Activated naive CD8-positive, alpha-beta T cell treated with anti-CD3 and anti-CD28 coated beads, Interleukin-2, amount 50 U/mL, for 24 hours (primary cell): ENCODE results near the gene KLRD1.
"Not testable (repeated sequence)": the region's sequence is repeated elsewhere in the genome, so short reads cannot be mapped to it uniquely, and the experiment has no call there.

Experiments
- ATAC-seq: fragments of 150-1000 bp; cut with Tn5 transposase; one replicate; pipeline ENCODE4 v1.10.0; 2021
- DNase-seq: peaks from one replicate; pipeline ENCODE4 v3.0.0; 2021
- H3K27ac Mint-ChIP-seq: one replicate; pipeline ENCODE4 v1.8.0; 2021; ENCODE audit warnings: mild to moderate bottlenecking, mixed read lengths
- H3K27me3 Mint-ChIP-seq: one replicate; pipeline ENCODE4 v1.8.0; 2021; ENCODE audit warnings: mixed read lengths
- H3K36me3 Mint-ChIP-seq: one replicate; pipeline ENCODE4 v1.8.0; 2021; ENCODE audit warnings: low read depth, mixed read lengths
- H3K4me1 Mint-ChIP-seq: one replicate; pipeline ENCODE4 v1.8.0; 2021; ENCODE audit warnings: mixed read lengths
- H3K4me3 Mint-ChIP-seq: one replicate; pipeline ENCODE4 v1.8.0; 2021; ENCODE audit warnings: mild to moderate bottlenecking, moderate library complexity, mixed read lengths
- H3K9me3 Mint-ChIP-seq: one replicate; pipeline ENCODE4 v1.8.0; 2021; ENCODE audit warnings: mixed read lengths

The KLRD1 gene

GRCh38 chr12:10305411-10305810 is 2.3 kb upstream of the KLRD1 start:
- Mint-ChIP-seq H3K9me3 (peaks cover 13% of the 10 kb centered on the region), H3K36me3 (peaks cover 23% of the 10 kb centered on the region), H3K27me3 (peaks cover 2% of the 10 kb centered on the region), H3K4me1 (peaks cover 70% of the 10 kb centered on the region), H3K4me3 (peak overlapping the region; percentile 61), H3K27ac (peak overlapping the region; percentile 86)
- ATAC-seq (no peak), DNase-seq (no peak)

GRCh38 chr12:10310926-10311720 is 3.5 kb downstream of the KLRD1 start:
- DNase-seq (no peak), ATAC-seq (no peak)
- H3K27me3 Mint-ChIP-seq: no peaks in the 10 kb centered on the region
- H3K36me3 Mint-ChIP-seq: peaks cover 8% of the 10 kb centered on the region
- no peaks in the 10 kb centered on the region for H3K9me3 Mint-ChIP-seq
- peaks cover 21% of the 10 kb centered on the region for H3K4me1 Mint-ChIP-seq
- H3K27ac Mint-ChIP-seq: no peak overlapping the region
- peak overlapping the region; percentile 43 for H3K4me3 Mint-ChIP-seq

GRCh38 chr12:10319388-10319787 is 11.7 kb downstream of the KLRD1 start:
- Mint-ChIP-seq H3K4me1 (peaks cover 58% of the 10 kb centered on the region), H3K27me3 (no peaks in the 10 kb centered on the region), H3K36me3 (peaks cover 34% of the 10 kb centered on the region), H3K9me3 (peaks cover 26% of the 10 kb centered on the region), H3K27ac (peak overlapping the region; percentile 90), H3K4me3 (peak overlapping the region; percentile 34)
- peak; percentile 65 for ATAC-seq
- no peak for DNase-seq

GRCh38 chr12:10320643-10321042 is 13.0 kb downstream of the KLRD1 start:
- H3K36me3 Mint-ChIP-seq: peaks cover 38% of the 10 kb centered on the region
- H3K4me3 Mint-ChIP-seq: peak overlapping the region; percentile 25
- peak; percentile 91 for ATAC-seq
- no peak for DNase-seq
- H3K4me1 Mint-ChIP-seq: peaks cover 58% of the 10 kb centered on the region
- peak overlapping the region; percentile 90 for H3K27ac Mint-ChIP-seq
- H3K27me3 Mint-ChIP-seq: no peaks in the 10 kb centered on the region
- H3K9me3 Mint-ChIP-seq: peaks cover 26% of the 10 kb centered on the region

GRCh38 chr12:10328691-10329090 is 21.0 kb downstream of the KLRD1 start:
- not testable (repeated sequence) for DNase-seq, ATAC-seq, H3K27me3 Mint-ChIP-seq, H3K4me3 Mint-ChIP-seq
- peak overlapping the region; percentile 55 for H3K27ac Mint-ChIP-seq
- H3K4me1 Mint-ChIP-seq: peaks cover 32% of the 10 kb centered on the region
- H3K36me3 Mint-ChIP-seq: peaks cover 35% of the 10 kb centered on the region
- peaks cover 27% of the 10 kb centered on the region for H3K9me3 Mint-ChIP-seq

- no peak overlapping the region for H3K4me3 Mint-ChIP-seq
- peaks cover 28% of the 10 kb centered on the region for H3K4me1 Mint-ChIP-seq
- DNase-seq (no peak), ATAC-seq (peak; percentile 95)
- H3K36me3 Mint-ChIP-seq: peaks cover 26% of the 10 kb centered on the region
- H3K9me3 Mint-ChIP-seq: peaks cover 25% of the 10 kb centered on the region
- peak overlapping the region; percentile 32 for H3K27ac Mint-ChIP-seq
- H3K27me3 Mint-ChIP-seq: no peaks in the 10 kb centered on the region
Observed at GRCh38 chr12:10331642-10332239, 24.1 kb downstream of the KLRD1 start.

- peaks cover 11% of the 10 kb centered on the region for H3K4me1 Mint-ChIP-seq
- not testable (repeated sequence) for H3K27me3 Mint-ChIP-seq, ATAC-seq, H3K4me3 Mint-ChIP-seq, H3K27ac Mint-ChIP-seq, DNase-seq, H3K36me3 Mint-ChIP-seq, H3K9me3 Mint-ChIP-seq
Observed at GRCh38 chr12:10336196-10336595, 28.5 kb downstream of the KLRD1 start.

GRCh38 chr12:10338470-10338869 is 30.8 kb downstream of the KLRD1 start:
- not testable (repeated sequence) for H3K4me3 Mint-ChIP-seq, H3K36me3 Mint-ChIP-seq, ATAC-seq, DNase-seq, H3K27me3 Mint-ChIP-seq, H3K27ac Mint-ChIP-seq
- peaks cover 11% of the 10 kb centered on the region for H3K9me3 Mint-ChIP-seq
- peaks cover 12% of the 10 kb centered on the region for H3K4me1 Mint-ChIP-seq

GRCh38 chr12:10339053-10339840 is 31.6 kb downstream of the KLRD1 start:
- no peak overlapping the region for H3K27ac Mint-ChIP-seq
- H3K27me3 Mint-ChIP-seq: no peaks in the 10 kb centered on the region
- H3K9me3 Mint-ChIP-seq: peaks cover 15% of the 10 kb centered on the region
- H3K4me3 Mint-ChIP-seq: no peak overlapping the region
- H3K4me1 Mint-ChIP-seq: peaks cover 12% of the 10 kb centered on the region
- DNase-seq (no peak), ATAC-seq (no peak)
- peaks cover 3% of the 10 kb centered on the region for H3K36me3 Mint-ChIP-seq

- not testable (repeated sequence) for H3K36me3 Mint-ChIP-seq, H3K27ac Mint-ChIP-seq, H3K4me3 Mint-ChIP-seq, DNase-seq, ATAC-seq, H3K27me3 Mint-ChIP-seq
- Mint-ChIP-seq H3K4me1 (peaks cover 12% of the 10 kb centered on the region), H3K9me3 (peaks cover 15% of the 10 kb centered on the region)
Observed at GRCh38 chr12:10340946-10341345, 33.3 kb downstream of the KLRD1 start.

GRCh38 chr12:10341892-10342509 is 34.3 kb downstream of the KLRD1 start:
- H3K4me3 Mint-ChIP-seq: no peak overlapping the region
- no peak for DNase-seq
- ATAC-seq: no peak
- H3K27ac Mint-ChIP-seq: no peak overlapping the region
- H3K36me3 Mint-ChIP-seq: peaks cover 3% of the 10 kb centered on the region
- H3K9me3 Mint-ChIP-seq: peaks cover 15% of the 10 kb centered on the region
- no peaks in the 10 kb centered on the region for H3K27me3 Mint-ChIP-seq
- H3K4me1 Mint-ChIP-seq: peaks cover 12% of the 10 kb centered on the region

GRCh38 chr12:10351457-10351856 is 43.8 kb downstream of the KLRD1 start:
- ATAC-seq, DNase-seq, H3K4me1 Mint-ChIP-seq, H3K27ac Mint-ChIP-seq, H3K4me3 Mint-ChIP-seq, H3K27me3 Mint-ChIP-seq: not testable (repeated sequence)
- peaks cover 39% of the 10 kb centered on the region for H3K9me3 Mint-ChIP-seq
- peaks cover 13% of the 10 kb centered on the region for H3K36me3 Mint-ChIP-seq

- H3K27ac Mint-ChIP-seq: no peak overlapping the region
- no peak for ATAC-seq
- H3K4me3 Mint-ChIP-seq: no peak overlapping the region
- H3K27me3 Mint-ChIP-seq: no peaks in the 10 kb centered on the region
- peaks cover 29% of the 10 kb centered on the region for H3K36me3 Mint-ChIP-seq
- no peak for DNase-seq
- H3K9me3 Mint-ChIP-seq: peaks cover 34% of the 10 kb centered on the region
- peaks cover 5% of the 10 kb centered on the region for H3K4me1 Mint-ChIP-seq
Observed at GRCh38 chr12:10354071-10354470, 46.4 kb downstream of the KLRD1 start.

GRCh38 chr12:10354502-10354901 is 46.8 kb downstream of the KLRD1 start:
- no peaks in the 10 kb centered on the region for H3K27me3 Mint-ChIP-seq

More at GRCh38 chr12:10354502-10354901, 46.8 kb downstream of the KLRD1 start:
- H3K36me3 Mint-ChIP-seq: peaks cover 33% of the 10 kb centered on the region
- no peak overlapping the region for H3K27ac Mint-ChIP-seq
- no peak overlapping the region for H3K4me3 Mint-ChIP-seq
- peaks cover 34% of the 10 kb centered on the region for H3K9me3 Mint-ChIP-seq
- ATAC-seq (no peak), DNase-seq (no peak)
- peaks cover 8% of the 10 kb centered on the region for H3K4me1 Mint-ChIP-seq
